Right kidney (tissue), 1 donor: ENCODE data around the gene FMO3.

Experiments
- DNase-seq: peaks from one replicate; pipeline ENCODE4 v3.0.0-alpha.2; 2016

The FMO3 gene

GRCh38 chr1:171160211-171160610 is 69.5 kb downstream of the FMO3 start:
- DNase-seq: peak; percentile 27

- peak; percentile 8 for DNase-seq
These were observed 70.1 kb downstream of the FMO3 start for GRCh38 chr1:171160639-171161354.

GRCh38 chr1:171161431-171161830 is 70.7 kb downstream of the FMO3 start:
- DNase-seq: no peak

- DNase-seq: no peak
These were observed 75.7 kb downstream of the FMO3 start for GRCh38 chr1:171166361-171166760.
